Putamen (tissue), 1 donor: ENCODE data around the gene TIAM2.
"Not testable (repeated sequence)": the region's sequence is repeated elsewhere in the genome, so short reads cannot be mapped to it uniquely, and the experiment has no call there.

Experiments
- DNase-seq: peaks from one replicate; pipeline ENCODE4 v3.0.0-alpha.2; 2016; ENCODE audit warnings: low spot score

Gene TIAM2

DNA sequence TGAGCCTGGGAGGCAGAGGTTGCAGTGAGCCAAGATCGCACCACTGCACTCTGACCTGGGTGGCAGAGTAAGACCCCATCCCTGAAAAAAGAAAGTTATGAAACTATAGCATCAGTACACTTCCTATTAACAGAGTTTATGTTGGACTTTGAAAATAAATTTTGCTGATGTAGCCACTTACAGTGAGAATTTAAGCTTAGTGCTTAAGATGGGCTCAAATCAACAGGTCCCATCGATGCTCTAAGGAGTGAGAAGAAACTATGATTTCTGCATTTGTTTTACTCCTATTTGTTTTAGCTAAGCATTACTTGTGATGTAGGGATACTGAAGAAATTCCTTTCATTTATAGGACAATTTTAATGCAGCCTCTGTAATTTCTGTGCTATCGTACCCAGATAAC, 175.4 kb downstream of the TIAM2 start:
- DNase-seq = no peak

DNA sequence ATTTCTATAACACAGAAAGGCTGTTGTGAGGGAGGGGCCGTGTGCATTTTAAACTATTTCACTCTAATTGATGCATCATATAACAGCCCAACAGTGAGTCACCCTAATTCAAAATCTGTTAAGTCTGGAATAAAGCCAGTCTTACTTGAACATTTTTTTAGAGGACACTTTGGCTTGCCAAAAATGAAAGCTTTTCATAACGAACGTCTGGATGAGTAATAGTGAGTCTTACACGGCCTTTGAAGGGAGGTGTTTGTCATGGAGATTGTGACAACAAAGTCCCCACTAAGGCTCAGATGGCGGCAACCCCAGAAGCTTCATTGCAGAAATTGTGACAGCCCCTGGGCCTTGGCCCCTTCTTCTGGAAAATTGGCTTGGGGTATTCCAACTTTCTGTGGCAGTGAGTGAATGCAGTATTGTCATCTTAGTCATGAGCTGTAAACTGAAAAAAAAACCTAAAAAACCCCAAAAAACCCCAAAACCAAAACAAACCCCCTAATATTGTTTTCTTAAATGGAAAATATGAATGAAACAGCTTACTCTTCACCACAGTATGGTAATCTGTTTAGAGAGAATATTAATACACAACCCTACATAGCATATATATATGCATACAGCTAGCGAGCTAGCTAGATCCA, 176.1 kb downstream of the TIAM2 start:
- DNase-seq = peak; percentile 33

DNA sequence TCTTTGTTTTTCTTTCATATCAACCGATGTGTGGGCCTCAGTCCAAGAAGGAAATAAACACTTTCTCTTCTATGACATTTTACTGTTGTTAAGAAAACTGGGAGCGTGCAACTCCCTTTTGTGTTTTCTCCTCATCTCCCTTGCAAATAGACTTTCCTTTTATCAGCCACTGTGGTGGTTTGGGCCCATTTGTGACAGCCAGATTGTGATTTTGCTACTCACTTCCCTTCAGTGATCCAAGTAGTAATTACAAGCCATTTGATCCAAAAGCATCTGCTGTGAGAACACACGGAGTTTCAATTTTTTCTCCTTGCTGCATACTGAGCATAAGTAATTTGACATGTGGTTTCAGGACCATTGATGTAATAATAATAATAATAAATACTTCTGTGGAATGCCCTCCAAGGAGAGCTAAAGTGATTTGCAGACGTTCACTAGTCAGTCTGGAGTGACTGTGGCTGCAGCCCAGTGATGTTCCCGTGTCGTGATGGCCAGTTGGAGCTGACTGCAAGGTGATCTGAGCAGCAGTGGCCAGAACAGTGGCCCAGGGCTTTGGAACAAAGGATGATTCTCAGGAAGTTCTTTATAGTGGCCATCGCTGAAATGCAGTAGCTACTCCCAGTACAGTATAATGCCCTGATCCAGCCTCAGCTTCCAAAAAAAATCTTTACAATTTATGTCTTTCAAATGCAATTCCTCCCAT, 176.8 kb downstream of the TIAM2 start:
- DNase-seq = no peak

DNA sequence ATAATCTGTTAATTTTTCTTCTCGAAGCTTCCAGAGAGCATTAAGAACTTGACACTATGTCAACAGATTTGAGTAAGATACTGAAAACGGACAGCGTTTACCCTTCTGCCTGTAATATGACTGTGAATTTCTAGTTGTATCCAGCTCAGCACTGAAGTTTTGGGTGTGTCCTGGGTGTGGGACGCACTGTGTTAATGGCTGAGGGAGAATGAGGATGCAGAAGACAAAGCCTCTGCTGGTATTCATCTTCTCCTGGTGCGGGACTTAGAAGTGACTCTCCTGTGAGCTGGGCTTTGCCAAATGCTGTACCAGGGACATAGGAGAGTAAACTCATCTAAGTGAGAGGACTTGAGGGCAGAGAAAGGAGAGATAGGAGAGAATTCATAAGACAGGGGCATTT, 178.4 kb downstream of the TIAM2 start:
- no peak for DNase-seq

DNA sequence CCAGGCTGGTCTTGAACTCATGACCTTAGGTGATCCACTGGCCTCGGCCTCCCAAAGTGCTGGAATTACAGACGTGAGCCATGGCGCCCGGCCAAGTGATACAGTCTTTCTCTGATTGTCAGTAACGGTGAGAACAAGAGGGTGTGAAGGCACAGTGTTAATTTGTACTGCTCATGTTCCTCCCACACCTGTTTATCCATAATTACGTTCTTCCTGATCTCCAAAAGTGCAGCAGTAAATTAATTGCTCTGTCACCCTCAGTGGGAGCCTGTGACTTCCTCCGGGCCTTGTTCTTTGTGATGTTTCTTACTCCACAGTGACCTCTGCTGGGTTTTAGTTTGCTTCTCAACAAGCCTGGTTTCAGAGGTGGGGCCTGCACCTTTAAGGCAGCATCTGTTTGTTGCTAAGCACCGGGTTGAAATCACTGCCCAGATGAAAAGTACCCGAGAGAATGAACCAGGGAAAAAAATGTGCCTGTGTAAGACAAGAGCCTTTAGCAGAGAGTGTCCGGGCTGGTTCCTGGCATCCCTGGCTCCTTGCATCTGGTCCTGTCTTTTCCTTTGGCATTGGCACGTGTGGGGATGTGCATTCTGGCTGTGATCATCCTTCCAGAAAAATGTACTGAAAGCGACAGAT, 179.6 kb downstream of the TIAM2 start:
- peak; percentile 77 for DNase-seq

DNA sequence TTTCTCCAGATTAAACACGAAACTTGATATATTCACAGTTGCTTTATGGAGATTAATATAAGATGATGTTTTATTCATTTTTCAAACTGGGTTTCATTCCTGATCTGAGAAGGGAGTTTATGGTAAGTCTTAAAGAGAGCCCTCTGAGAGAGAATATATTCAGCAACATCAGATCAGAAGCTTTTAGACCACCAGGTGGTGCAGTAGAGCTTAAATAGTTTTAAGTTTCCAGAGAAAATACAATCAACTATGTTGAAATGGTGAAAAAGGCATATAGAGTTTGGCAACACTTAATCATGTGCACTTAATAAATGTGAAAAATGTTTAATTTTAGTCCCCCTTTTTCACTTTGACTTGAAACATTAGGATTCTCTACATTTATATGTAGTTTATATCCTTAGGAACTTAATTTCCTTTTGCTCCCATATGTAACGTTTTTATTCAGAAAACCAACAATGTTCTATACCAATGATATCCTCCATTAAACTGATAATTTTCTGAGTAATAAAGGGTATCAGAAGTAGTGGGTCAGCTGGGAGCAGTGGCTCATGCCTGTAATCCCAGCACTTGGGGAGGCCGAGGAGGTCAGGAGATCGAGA, 182.3 kb downstream of the TIAM2 start:
- peak; percentile 65 for DNase-seq

DNA sequence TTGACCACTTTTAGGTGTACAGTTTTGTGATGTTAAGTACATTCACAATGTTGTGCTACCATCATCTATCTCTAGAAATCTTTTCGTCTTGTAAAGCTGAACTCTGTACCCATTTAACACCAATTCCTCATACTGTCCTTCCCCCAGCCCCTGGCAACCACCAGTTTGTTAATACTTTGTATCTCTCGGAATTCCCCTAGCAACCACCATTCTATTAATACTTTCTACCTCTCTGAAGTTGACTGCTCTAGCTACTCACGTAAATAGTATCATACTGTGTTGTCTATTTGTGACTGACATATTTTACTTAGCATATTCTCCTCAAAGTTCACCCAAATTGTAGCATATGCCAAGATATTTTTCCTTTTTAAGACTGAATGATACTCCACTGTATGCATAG, 186.4 kb downstream of the TIAM2 start:
- no peak for DNase-seq

DNA sequence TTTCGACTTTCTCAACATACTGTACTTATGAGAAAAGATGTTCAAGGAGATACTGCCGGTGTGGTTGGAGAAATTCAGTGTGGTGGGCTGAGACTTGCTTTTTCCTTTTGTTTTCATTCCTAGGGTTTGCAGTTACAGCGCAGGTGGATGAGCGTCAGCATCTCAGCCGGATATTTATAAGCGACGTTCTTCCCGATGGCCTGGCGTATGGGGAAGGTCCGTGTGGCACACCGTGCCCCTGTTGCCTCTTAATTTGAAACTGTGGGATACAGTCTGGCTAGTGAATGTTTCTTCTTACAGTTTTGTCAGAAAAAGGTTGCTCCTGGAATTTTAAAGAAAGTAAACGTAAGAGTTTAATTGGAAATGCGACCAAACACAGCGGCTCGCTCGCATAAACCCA, 187.0 kb downstream of the TIAM2 start:
- no peak for DNase-seq

DNA sequence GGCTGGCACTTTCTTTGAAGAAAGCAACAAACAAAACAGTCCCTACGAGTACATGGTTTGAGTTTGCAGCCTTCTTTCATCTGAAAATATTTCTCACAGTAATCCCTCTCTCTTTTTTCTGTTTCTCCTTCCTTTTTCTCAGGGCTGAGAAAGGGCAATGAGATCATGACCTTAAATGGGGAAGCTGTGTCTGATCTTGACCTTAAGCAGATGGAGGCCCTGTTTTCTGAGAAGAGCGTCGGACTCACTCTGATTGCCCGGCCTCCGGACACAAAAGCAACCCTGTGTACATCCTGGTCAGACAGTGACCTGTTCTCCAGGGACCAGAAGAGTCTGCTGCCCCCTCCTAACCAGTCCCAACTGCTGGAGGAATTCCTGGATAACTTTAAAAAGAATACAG, 188.0 kb downstream of the TIAM2 start:
- no peak for DNase-seq

DNA sequence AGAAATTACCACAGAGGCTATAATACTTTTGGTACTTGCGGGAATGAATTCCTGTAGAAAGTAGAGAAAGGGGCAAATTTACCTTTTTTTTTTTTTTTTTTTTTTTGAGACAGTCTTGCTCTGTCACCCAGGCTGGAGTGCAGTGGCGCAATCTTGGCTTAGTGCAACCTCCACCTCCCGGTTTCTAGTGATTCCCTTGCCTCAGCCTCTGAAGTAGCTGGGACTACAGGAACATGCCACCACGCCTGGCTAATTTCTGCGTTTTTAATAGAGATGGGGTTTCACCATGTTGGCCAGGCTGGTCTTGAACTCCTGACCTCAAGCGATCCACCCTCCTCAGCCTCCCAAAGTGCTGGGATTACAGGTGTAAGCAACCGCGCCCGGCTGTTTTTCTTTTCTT, 189.9 kb downstream of the TIAM2 start:
- DNase-seq = not testable (repeated sequence)

DNA sequence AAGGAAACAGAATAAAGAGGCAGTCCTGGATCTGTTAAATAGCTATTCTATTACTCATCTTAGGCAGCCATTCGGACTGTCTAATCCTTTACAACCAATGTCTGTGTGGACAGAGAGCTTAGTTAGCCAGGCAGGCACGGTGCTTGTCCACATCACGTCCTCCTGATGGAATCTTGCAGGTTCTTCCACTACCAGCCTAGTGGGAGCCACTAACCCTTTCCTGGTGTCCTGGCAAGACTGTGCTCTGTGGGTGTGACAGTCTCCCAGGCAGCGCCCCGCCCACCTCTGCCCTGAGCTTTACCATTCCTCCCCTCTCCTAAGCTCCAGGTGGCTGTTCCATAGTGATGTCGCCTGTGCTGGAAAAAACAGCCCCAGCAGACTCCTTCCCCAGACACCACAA, 190.4 kb downstream of the TIAM2 start:
- DNase-seq = no peak

DNA sequence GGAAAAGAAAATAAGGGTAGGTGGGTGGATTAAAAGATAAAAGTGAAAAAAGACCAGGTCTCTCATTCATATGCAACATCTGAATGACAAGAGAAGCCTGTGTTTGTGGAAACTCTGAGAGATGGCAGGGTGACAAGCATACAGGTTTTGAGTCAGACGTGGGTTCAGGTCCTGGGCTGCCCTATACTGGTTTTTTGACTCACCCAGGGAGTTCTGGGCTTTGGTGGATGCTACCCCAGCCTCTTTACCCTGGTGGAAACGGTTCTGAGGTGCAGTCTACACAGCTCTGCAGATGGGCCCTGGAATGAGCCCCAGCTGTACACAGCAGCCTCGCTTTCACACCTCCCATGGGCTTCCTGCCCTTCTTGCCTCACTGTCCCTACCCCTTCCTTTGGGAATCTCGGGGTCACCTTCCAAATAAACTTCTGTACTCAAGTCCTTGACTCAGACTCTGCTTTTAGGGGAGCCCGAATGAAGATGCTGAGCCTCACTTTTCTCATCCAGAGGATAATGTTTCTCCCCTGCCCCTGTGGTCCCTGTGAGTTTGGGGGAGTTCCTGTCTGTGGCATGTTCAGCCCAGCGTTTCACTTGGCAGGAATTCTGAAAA, 191.0 kb downstream of the TIAM2 start:
- no peak for DNase-seq

DNA sequence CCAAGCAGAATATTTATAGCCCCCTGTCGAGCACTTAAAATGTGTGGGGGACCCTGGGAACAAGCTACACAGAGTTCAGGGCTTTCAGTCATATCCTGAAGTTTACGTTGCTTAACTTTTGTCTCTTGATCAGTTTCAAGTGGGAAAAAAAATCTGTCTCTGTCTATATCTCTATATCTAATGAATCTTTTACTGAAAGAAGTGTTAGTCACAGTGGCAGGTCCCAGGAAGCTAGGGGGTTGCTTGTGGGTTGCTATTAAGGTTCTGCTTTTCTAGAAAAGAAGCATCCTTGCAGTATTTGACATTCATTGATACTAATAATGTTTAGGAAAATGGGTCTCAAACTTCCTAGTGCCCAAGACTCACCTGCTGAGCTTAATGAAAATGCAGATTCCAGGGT, 192.0 kb downstream of the TIAM2 start:
- DNase-seq = no peak

DNA sequence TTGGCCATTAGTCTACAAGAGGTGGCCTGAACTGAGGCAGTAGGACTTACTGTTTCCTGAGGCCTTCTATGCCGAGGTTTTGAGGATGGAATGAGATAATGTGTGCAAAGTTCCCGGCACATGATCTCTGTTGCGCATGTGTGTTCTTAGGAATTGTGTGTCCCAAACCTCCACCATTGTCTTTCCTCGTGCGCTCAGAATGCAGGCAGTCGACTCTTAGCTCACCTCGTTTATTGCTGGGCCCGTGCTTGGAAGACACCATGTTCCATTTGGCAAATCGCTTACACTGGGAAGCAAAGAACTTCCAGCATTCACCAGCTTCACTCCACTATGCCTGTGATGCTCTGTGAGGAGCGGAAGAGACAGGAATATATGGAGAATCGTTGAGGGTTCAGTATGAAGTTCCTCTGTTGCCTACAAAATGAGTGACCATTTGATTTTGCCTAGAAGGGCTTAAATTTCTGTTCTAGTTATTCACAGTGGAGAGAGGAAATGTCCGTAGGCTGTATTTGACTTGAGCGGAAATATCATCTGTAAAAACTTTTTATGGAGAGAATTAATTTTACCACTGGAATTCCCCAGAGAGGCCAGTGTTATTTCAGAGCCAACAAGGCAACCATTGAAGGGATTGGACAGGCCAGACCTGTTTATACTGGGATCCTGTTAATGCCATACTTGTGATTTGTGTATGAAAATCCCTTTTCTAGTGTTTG, 193.0 kb downstream of the TIAM2 start:
- DNase-seq = no peak

DNA sequence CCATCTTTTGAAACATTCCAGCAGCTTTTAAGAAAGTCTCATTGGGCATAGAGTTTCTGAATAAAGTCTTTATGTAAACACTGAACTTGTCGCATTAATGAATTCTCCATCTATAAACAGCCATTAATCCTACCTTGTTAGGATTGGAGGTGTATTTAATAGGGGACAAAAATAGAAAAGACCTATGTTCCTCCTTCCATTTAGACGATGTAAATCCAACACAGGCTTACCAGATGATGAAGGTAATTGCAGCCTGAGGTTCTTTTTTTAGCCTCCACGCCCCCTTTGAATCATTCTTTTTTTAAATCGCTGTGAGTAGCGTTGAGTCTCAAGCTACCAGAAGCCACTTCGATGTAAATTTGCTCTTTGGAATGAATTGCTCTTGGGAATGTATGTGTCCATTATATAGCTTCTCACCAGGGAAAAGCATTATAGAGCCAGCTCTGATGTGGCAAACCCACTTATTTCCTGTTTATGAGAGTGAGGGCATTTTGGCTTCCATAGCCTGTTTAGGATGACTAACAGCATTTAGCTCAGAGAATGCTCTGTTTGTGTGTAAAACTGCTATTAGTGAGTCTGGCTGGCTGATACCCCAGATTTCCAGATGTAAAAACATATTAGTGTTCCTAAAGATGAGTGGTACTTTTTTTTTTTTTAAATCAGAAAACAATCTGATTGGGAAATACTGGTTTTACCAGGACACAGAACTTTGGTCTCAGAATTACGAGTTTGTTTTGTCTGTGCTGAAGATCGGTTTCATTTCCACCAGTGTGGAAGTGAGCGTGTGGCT, 193.8 kb downstream of the TIAM2 start:
- peak; percentile 56 for DNase-seq

DNA sequence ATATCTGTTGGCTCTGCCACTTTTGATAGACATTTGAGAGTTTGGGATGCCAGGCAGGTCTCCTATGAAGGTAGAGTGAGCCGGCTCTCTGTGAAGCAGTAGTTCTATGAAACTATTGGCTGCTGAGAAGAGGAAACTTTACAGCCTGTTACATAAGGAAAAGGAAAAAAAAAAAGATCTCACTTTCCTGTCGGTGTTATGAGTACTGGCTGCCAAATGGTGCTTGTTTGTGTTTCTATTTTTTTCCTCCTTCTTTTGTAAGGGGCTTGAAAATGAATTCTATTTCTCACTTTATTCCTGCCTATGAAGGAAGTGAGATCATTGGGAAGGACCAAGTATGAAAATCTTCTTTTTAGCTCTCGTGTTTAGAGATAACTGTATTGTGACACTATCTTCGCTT, 195.6 kb downstream of the TIAM2 start:
- DNase-seq = no peak

DNA sequence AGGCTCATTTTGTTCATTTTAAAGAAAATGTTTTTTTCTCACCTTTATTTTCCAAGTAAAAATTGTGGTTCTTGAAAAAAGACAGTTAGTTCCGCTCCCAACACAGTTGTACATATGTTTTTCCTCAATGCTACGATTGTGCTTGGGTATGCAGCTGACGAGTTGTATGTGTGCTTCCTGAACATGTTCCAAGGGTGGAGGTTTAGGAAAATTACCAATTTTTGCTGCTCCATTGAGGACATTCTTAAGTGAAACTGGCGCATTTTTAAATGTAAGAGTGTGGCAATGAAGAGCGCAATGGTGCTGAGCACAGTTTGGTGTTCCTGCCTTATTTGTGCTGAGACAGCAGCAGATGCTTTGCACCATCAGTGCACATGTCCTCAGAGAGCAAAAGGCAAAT, 198.4 kb downstream of the TIAM2 start:
- DNase-seq = no peak

DNA sequence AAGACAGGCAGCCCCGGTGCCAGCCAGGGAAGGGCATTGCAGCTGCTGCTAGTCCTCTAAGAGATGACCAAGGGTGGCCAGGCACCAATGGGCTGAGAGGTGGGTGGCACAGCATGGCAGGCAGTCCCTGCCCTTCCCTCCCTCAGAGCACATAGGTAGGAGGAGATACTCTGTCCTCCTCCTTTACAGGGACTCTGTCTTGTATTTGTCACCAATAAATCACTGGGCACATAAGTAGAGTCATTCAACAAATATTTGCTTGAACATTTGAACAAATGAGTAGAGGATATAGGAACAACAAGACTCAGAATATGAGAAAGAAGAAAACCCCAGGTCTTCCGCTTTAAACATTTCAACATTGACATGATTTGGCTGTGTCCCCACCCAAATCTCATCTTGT, 199.3 kb downstream of the TIAM2 start:
- no peak for DNase-seq

DNA sequence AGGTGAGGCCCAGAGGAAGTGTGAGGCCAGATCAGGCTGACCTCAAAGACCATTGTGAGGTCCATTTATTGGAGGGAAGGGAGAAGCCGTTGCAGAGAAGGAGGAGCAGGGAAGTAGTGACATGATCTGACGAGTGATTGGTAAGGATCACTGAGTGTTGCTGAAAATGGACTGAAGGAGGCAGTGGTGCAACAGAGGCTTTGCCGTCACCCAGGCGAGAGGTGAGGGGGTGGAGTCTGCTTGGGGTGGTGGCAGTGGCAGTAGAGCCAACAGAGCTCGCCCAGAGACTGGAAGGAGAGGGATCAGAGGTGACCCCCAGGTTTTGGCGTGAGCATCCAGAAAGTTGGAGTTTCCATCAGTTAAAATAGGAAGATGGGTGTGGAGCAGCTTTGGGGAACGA, 200.8 kb downstream of the TIAM2 start:
- DNase-seq = no peak

DNA sequence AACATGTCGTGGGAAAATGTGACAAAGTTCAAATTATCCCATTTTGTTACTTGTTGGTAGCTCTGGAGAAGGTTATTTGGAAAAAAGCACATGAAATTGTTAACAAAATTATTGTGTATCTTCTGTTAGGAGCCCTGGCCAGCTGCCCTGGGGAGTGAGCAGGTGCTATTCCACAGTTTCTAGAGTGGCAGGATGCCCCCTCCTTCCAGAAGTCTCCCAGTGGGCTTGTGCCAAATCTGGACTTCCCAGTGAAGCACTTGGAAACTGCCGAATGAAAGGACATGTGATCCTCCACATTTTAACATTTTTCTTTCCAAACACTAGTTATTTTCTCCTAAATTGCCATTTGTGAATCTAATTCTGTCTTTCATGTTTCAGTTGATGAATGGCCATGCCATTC, 201.8 kb downstream of the TIAM2 start:
- no peak for DNase-seq

DNA sequence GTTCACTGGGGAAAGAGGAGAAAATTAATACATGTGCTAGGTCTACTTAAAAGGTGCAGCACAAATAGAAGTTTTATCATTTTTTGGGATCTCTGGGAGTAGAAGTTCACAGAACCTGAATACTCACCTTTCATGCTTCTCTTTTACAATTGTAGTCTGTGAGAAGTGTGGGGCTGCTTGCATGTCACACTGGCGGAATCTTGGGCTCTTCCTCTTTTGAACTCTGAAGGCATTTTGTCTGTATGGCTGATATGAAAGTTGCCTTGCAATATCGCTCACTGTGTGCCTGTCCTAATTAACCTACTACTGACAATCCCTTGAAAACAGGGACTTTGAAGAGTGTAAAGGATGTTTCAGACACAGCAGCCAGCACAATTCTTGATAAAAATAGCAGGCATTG, 202.8 kb downstream of the TIAM2 start:
- no peak for DNase-seq
